Adrenal gland (tissue), 12 donors: Measurements from ENCODE around the gene ATP8B1. TPM values are rescaled to one million over a fixed set of nuclear protein-coding genes. Genes with fewer than 3 reads are reported as not detected.

ENCODE experiments used
- DNase-seq, 7 donors: peaks; one replicate each; pipeline ENCODE4 v3.0.0-alpha.2; 2019 to 2020
- H3K27ac ChIP-seq, 5 donors: fragments of 200-600 bp; sonication (generic) in 4 of 5; 1 replicate in 3 of 5; 2 replicates in 2 of 5; pipeline versions ENCODE4 v1.5.1 to v1.8.0; 2016 to 2020; ENCODE audit warnings: mild to moderate bottlenecking in 1 of 5
- H3K27me3 ChIP-seq: fragments of 200-600 bp; 2 replicates; pipeline ENCODE4 v1.8.0; 2021
- H3K36me3 ChIP-seq, 2 donors: fragments of 200-600 bp; replicated peaks in 1 of 2; 1 replicate in 1 of 2; 2 replicates in 1 of 2; pipeline versions ENCODE4 v1.5.1 to v1.8.0; 2018 to 2022
- H3K4me1 ChIP-seq, 2 donors: fragments of 200-600 bp; replicated peaks in 1 of 2; 1 replicate in 1 of 2; 2 replicates in 1 of 2; pipeline versions ENCODE4 v1.5.1 to v1.8.0; 2018 to 2021
- H3K4me3 ChIP-seq, 4 donors: fragments of 200-600 bp; sonication (generic) in 3 of 4; one replicate each; pipeline ENCODE4 v1.5.1; 2016 to 2018
- H3K9me3 ChIP-seq, 3 donors: fragments of 200-600 bp; sonication (generic) in 1 of 3; replicated peaks in 1 of 3; 1 replicate in 2 of 3; 2 replicates in 1 of 3; pipeline versions ENCODE4 v1.5.1 to v1.8.0; 2016 to 2021
- POLR2A ChIP-seq, 2 donors: fragments of 450-650 bp; IDR thresholded peaks; one replicate each; pipeline ENCODE4 v1.6.1; 2017; ENCODE audit warnings: antibody characterized with exemption in 2 of 2, mild to moderate bottlenecking in 2 of 2, moderate library complexity in 1 of 2
- WGBS, 4 donors: extraction: QIAGEN DNeasy Blood & Tissue Kit in 2 of 4; methylation state at CpG; one replicate each; pipeline versions ENCODE4 v1.1.5 to v1.1.7; 2013 to 2017; 5-methylcytosine and 5-hydroxymethylcytosine counted together
- intact Hi-C, 2 donors: fragments of 100-400 bp; cut with DNase I; formaldehyde crosslinking; loops; one replicate each; pipeline versions ENCODE4 v1.14.1 to v1.15.0; 2022 to 2023
- polyA plus RNA-seq, 3 donors: library from polyadenylated mRNA; stranded (reverse); fragments of 200-250 nt in 2 of 3; fragments of 350-450 nt in 1 of 3; fragmentation: Illumina TruSeq in 1 of 3; extraction: RNeasy Lipid Tissue Mini Kit (QIAGEN cat#74804) in 1 of 3; gene quantifications; one replicate each; pipeline ENCODE4 v1.2.3, GENCODE V29; 2013 to 2014
- total RNA-seq, 9 donors: library from RNA; depleted of rRNA in 4 of 9; stranded (reverse); fragments of >200 nt in 4 of 9; fragments of 120-200 nt in 1 of 9; fragmentation: NEBNext Ultra II Directional in 1 of 9; extraction: Animal tissue kit (Norgen Biotek cat#: 25700) in 1 of 9; gene quantifications; one replicate each; pipeline versions ENCODE4 v1.1.0 to v1.2.4, GENCODE V29; 2013 to 2023
- TF ChIP-seq, protein P1 (sequence below), 6 experiments: fragments of 450-650 bp in 4 of 6; fragments of 200-600 bp in 2 of 6; sonication (generic) in 1 of 6; IDR thresholded peaks; 1 replicate in 5 of 6; 2 replicates in 1 of 6; pipeline versions ENCODE4 v1.5.1 to v1.8.0; 2016 to 2021; ENCODE audit warnings: antibody characterized with exemption in 6 of 6, mild to moderate bottlenecking in 2 of 6, moderate library complexity in 1 of 6
- donor health status: healthy with polysubstance abuse.
- donor health status: Bipolar disorder and iron deficiency.
- donor health status: DM: yes; HTN: yes; CAD: no.
- donor health status: DM: no; HTN: no; CAD: no.
- donor health status: DM: no; HTN: no; CAD: no.
- donor health status: DM: yes; HTN: yes; CAD: no.

ATP8B1 gene
- total and polyA plus RNA-seq, 12 donors, result 4.3 to 42.5 (median 14.4) TPM

DNA sequence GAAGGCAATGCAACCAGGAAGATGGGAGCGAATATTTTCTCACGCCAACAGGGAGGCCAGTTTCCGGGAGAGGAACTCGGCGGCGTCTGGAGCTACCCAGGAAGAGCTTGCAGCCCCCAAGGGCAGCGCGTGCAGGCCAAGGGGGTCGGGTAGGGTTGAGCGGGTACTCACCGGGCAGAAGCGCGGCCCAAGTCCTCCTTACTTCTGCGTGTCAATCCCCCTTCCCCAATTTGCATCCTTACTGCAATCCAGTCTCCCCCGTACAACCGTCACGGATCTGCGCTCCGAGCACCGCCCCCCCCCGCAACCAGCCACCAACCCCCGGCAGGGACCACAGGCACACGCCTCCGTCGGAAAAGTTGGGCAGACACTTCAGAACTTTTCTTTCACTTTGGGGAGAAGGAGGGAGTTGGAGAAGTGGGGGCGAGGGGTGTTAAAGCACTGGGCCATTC, 1.3 kb downstream of the ATP8B1 start:
- intact Hi-C loops, result loop anchor here in 1 of 2 donors (10.0 kb wide), 1 partner anchor 157 kb away; no protein-coding TSS in a partner anchor
- DNase-seq, result peak in 2 of 7 donors; percentile 19 to 28
- no peaks in the 10 kb centered on the region for H3K36me3 ChIP-seq
- H3K4me3 ChIP-seq, result peak overlapping the region in 3 of 4 donors; percentile 30 to 85 (median 82)
- TF ChIP-seq POLR2A (IDR thresholded peaks at IDR 0.05), result no peak
- TF ChIP-seq, protein P1, sequence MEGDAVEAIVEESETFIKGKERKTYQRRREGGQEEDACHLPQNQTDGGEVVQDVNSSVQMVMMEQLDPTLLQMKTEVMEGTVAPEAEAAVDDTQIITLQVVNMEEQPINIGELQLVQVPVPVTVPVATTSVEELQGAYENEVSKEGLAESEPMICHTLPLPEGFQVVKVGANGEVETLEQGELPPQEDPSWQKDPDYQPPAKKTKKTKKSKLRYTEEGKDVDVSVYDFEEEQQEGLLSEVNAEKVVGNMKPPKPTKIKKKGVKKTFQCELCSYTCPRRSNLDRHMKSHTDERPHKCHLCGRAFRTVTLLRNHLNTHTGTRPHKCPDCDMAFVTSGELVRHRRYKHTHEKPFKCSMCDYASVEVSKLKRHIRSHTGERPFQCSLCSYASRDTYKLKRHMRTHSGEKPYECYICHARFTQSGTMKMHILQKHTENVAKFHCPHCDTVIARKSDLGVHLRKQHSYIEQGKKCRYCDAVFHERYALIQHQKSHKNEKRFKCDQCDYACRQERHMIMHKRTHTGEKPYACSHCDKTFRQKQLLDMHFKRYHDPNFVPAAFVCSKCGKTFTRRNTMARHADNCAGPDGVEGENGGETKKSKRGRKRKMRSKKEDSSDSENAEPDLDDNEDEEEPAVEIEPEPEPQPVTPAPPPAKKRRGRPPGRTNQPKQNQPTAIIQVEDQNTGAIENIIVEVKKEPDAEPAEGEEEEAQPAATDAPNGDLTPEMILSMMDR (IDR thresholded peaks at IDR 0.05), result no peak
- peaks cover 5 to 24% of the 10 kb centered on the region in 2 donors for H3K4me1 ChIP-seq
- no peaks in the 10 kb centered on the region for H3K9me3 ChIP-seq
- H3K27ac ChIP-seq, result peak overlapping the region in 2 of 5 donors; percentile 35 to 87
- no peaks in the 10 kb centered on the region for H3K27me3 ChIP-seq
- WGBS, 4 donors, result 12 to 34% (median 19%) methylated on average over 10 to 26 of the region's 26 CpGs

DNA sequence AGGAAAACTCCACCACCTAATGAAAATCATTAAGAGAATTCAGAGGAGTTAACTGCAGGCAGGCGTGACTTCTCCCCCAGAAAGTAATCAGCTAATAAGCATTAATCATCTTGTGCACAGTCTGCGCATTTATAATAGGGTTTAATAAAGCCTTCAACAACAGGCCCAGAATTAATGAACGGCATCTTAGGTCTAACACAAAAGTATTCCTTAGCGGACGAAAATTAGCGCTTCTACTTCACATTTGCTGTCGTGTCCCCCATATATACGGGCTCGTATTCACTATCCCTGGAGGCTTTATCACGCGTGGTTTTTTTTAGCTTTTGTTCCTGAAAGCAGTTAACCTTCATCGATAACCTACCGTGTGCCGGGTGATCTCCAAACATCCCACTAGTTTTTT, 1.8 kb downstream of the ATP8B1 start:
- Histone ChIP-seq H3K27ac (no peak overlapping the region), H3K4me1 (peaks cover 5 to 20% of the 10 kb centered on the region in 2 donors), H3K9me3 (no peaks in the 10 kb centered on the region), H3K27me3 (no peaks in the 10 kb centered on the region), H3K4me3 (peak overlapping the region in 2 of 4 donors; percentile 82 to 85), H3K36me3 (no peaks in the 10 kb centered on the region)
- intact Hi-C loops, result loop anchor here in 1 of 2 donors (10.0 kb wide), 1 partner anchor 157 kb away; no protein-coding TSS in a partner anchor
- 47 to 72% (median 66%) methylated on average over 14 of the region's 14 CpGs for WGBS, 4 donors
- DNase-seq, result no peak
- TF ChIP-seq, protein P1 (IDR thresholded peaks at IDR 0.05), result no peak
- no peak for TF ChIP-seq POLR2A (IDR thresholded peaks at IDR 0.05)

DNA sequence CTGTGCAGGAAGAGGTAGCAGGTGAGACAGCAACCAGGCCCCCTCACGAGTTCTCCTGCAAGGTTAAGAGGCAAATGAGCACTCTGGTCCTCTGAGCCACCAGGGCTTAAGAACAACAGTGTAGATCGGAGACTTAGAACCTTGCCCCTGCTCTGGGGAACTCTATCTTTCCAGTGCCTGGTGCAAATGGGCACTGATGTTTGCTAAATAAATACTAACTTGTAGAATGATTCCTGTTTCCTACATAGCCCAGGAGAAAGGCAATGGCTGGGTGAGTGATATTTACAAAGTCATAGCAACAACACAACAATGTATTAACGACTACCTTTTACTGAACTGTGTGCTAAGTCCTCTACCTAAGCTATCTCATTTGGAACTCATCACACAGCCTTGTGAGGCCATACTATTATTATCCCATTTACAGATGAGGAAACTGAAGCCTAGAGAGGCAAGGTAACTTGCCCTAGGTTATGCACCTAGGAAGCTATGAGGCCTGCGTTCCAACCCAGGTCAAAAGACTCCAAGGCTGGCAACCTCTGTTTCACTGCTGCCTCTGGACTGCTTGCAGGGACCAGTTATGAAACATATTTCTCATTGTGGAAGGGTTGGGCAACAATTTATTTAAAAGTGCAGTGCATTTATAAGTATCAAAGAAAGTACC, 4.3 kb downstream of the ATP8B1 start:
- H3K27ac ChIP-seq, result no peak overlapping the region
- H3K27me3 ChIP-seq, result no peaks in the 10 kb centered on the region
- no peak overlapping the region for H3K4me3 ChIP-seq
- H3K4me1 ChIP-seq, result peaks cover 5 to 17% of the 10 kb centered on the region in 2 donors
- TF ChIP-seq, protein P1 (IDR thresholded peaks at IDR 0.05), result no peak
- no peak for TF ChIP-seq POLR2A (IDR thresholded peaks at IDR 0.05)
- WGBS, 4 donors, result 77 to 94% (median 87%) methylated on average over 4 of the region's 4 CpGs
- no peak for DNase-seq
- H3K36me3 ChIP-seq, result no peaks in the 10 kb centered on the region
- intact Hi-C loops, result no loop called here
- no peaks in the 10 kb centered on the region for H3K9me3 ChIP-seq

DNA sequence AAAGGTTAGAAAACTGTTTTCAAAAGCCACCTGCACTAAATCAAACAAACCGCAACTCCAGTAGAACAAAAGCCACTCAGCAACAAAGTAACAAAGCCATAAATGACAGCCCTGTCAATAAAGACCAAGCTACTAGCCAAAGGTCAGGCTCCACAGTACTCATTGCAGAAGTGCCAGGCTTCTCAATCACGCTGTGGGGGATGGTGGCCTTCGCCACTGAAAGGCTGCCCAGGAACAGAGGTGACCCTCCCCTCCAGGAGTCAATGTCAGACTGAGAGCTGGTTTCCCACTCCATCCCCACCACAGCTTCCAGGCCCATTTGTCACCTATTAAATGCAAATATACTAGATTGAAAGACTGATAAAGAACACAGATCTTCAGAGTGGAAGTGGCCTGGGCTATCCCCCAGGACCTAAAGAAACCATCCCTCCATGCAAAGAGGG, 5.9 kb downstream of the ATP8B1 start:
- Histone ChIP-seq H3K27ac (no peak overlapping the region), H3K4me1 (peaks cover 5 to 12% of the 10 kb centered on the region in 2 donors), H3K36me3 (no peaks in the 10 kb centered on the region), H3K27me3 (no peaks in the 10 kb centered on the region), H3K9me3 (no peaks in the 10 kb centered on the region), H3K4me3 (no peak overlapping the region)
- intact Hi-C loops, result no loop called here
- no peak for DNase-seq
- no peak for TF ChIP-seq POLR2A (IDR thresholded peaks at IDR 0.05)
- TF ChIP-seq, protein P1 (IDR thresholded peaks at IDR 0.05), result no peak
- WGBS, 4 donors, result 49 to 78% (median 53%) methylated on average over 3 of the region's 3 CpGs
